H1 (cell line): Measurements from ENCODE around the gene PTPRT. TPM values are rescaled to one million over a fixed set of nuclear protein-coding genes. Genes with fewer than 3 reads are reported as not detected.

Experiments
- CTCF ChIA-PET: fragments of 300-600 bp; sonication (Branson Sonifier 250); formaldehyde crosslinking; loops from one replicate; lab custom pipeline; 2021; ENCODE audit not compliant: partially characterized antibody; lab: Charles Lee
- POLR2A ChIA-PET: fragments of 300-600 bp; sonication (Branson Sonifier 250); formaldehyde crosslinking; loops from one replicate; lab custom pipeline; 2021; ENCODE audit warnings: inconsistent platforms; ENCODE audit not compliant: partially characterized antibody; lab: Charles Lee
- DNase-seq, 2 experiments: peaks; one replicate each; pipeline versions ENCODE4 v3.0.0 to v3.0.0-alpha.2; 2010 to 2022; ENCODE audit warnings: low spot score in 2 of 2, low read depth in 1 of 2, mixed read lengths in 1 of 2
- FAIRE-seq: peaks from 2 replicates; lab custom pipeline; 2011; peaks lifted over from hg19 to GRCh38; lab: Jason Lieb, UNC
- H2AFZ ChIP-seq: 2 replicates; pipeline ENCODE4 v1.8.1; 2012; ENCODE audit warnings: low read length, inconsistent platforms
- H2AK5ac ChIP-seq: 2 replicates; pipeline ENCODE4 v1.6.1; 2013; ENCODE audit warnings: low read depth, low read length
- H2BK120ac ChIP-seq: replicated peaks from 2 replicates; pipeline ENCODE3; 2013; ENCODE audit warnings: low read depth, low read length, inconsistent platforms
- H2BK12ac ChIP-seq: 2 replicates; pipeline ENCODE4 v1.6.1; 2013; ENCODE audit warnings: low read depth, low read length
- H2BK15ac ChIP-seq: 2 replicates; pipeline ENCODE4 v1.6.1; 2013; ENCODE audit warnings: low read length
- H2BK20ac ChIP-seq: 2 replicates; pipeline ENCODE4 v1.6.1; 2013; ENCODE audit warnings: low read length
- H2BK5ac ChIP-seq: 2 replicates; pipeline ENCODE4 v1.6.1; 2013; ENCODE audit warnings: low read depth, low read length
- H3K14ac ChIP-seq: 2 replicates; pipeline ENCODE4 v1.6.1; 2013; ENCODE audit warnings: inconsistent platforms; ENCODE audit not compliant: insufficient read length
- H3K18ac ChIP-seq: 2 replicates; pipeline ENCODE4 v1.6.1; 2013; ENCODE audit warnings: low read length; ENCODE audit errors: extremely low read depth
- H3K23ac ChIP-seq: 2 replicates; pipeline ENCODE4 v1.6.1; 2013; ENCODE audit warnings: inconsistent platforms; ENCODE audit not compliant: insufficient read length
- H3K23me2 ChIP-seq: 2 replicates; pipeline ENCODE4 v1.6.1; 2013; ENCODE audit warnings: low read depth, low read length
- H3K27ac ChIP-seq: 2 replicates; pipeline ENCODE4 v1.6.1; 2011; ENCODE audit warnings: low read depth, low read length, inconsistent platforms
- H3K27me3 ChIP-seq, 4 experiments: replicated peaks in 1 of 4; 1 replicate in 1 of 4; 2 replicates in 3 of 4; pipeline versions ENCODE4 v1.6.1 to v1.8.1; 2011 to 2013; ENCODE audit warnings: low read length in 3 of 4, mild to moderate bottlenecking in 3 of 4, inconsistent platforms in 2 of 4, mixed read lengths in 2 of 4, moderate library complexity in 1 of 4; ENCODE audit not compliant: control insufficient read depth in 3 of 4, insufficient read depth in 3 of 4; ENCODE audit errors: extremely low read depth in 1 of 4
- H3K36me3 ChIP-seq, 4 experiments: 2 replicates each; pipeline versions ENCODE4 v1.6.1 to v1.8.1; 2011 to 2013; ENCODE audit warnings: mild to moderate bottlenecking in 4 of 4, low read length in 3 of 4, moderate library complexity in 2 of 4, control low read depth in 1 of 4, inconsistent platforms in 1 of 4; ENCODE audit not compliant: insufficient read depth in 4 of 4, control insufficient read depth in 2 of 4
- H3K4ac ChIP-seq: replicated peaks from 2 replicates; pipeline ENCODE3; 2013; ENCODE audit warnings: low read length, low read depth, mixed read lengths, inconsistent platforms; ENCODE audit not compliant: insufficient read length
- H3K4me1 ChIP-seq, 4 experiments: replicated peaks in 1 of 4; 1 replicate in 1 of 4; 2 replicates in 3 of 4; pipeline versions ENCODE4 v1.6.1 to v1.8.1; 2011 to 2013; ENCODE audit warnings: low read length in 3 of 4, inconsistent platforms in 2 of 4, mixed read lengths in 1 of 4; ENCODE audit not compliant: insufficient read depth in 4 of 4, control insufficient read depth in 3 of 4
- H3K4me2 ChIP-seq, 2 experiments: 2 replicates each; pipeline versions ENCODE4 v1.6.1 to v1.8.1; 2011 to 2013; ENCODE audit warnings: low read depth in 2 of 2, low read length in 2 of 2, control low read depth in 1 of 2, inconsistent platforms in 1 of 2, mild to moderate bottlenecking in 1 of 2; ENCODE audit not compliant: insufficient read depth in 1 of 2
- H3K4me3 ChIP-seq, 4 experiments: fragments of 200-600, 300-600 bp in 1 of 4; sonication (generic), shearing (Covaris generic), sonication (Bioruptor Twin) in 1 of 4; 2 replicates each; pipeline versions ENCODE4 v1.5.1 to v1.8.1; 2011 to 2016; ENCODE audit warnings: low read length in 4 of 4, low read depth in 3 of 4, control low read depth in 2 of 4, inconsistent platforms in 2 of 4, mild to moderate bottlenecking in 2 of 4, mixed read lengths in 1 of 4, moderate library complexity in 1 of 4; ENCODE audit not compliant: insufficient read depth in 2 of 4; ENCODE audit errors: extremely low read depth in 1 of 4
- H3K56ac ChIP-seq: replicated peaks from 2 replicates; pipeline ENCODE3; 2013; ENCODE audit warnings: low read depth, mild to moderate bottlenecking, mixed read lengths, low read length, inconsistent platforms; ENCODE audit not compliant: insufficient read length
- H3K79me1 ChIP-seq: 2 replicates; pipeline ENCODE4 v1.6.1; 2013; ENCODE audit warnings: low read depth, low read length, control low read depth
- H3K79me2 ChIP-seq, 2 experiments: 2 replicates each; pipeline versions ENCODE4 v1.6.1 to v1.8.1; 2012 to 2013; ENCODE audit warnings: low read length in 2 of 2, mild to moderate bottlenecking in 2 of 2, inconsistent platforms in 1 of 2; ENCODE audit not compliant: insufficient read depth in 2 of 2, control insufficient read depth in 1 of 2
- H3K9ac ChIP-seq, 4 experiments: replicated peaks in 1 of 4; 1 replicate in 1 of 4; 2 replicates in 3 of 4; pipeline versions ENCODE4 v1.6.1 to v1.8.1; 2011 to 2013; ENCODE audit warnings: low read depth in 3 of 4, low read length in 3 of 4, control low read depth in 2 of 4, mild to moderate bottlenecking in 2 of 4, moderate library complexity in 2 of 4, inconsistent platforms in 1 of 4; ENCODE audit errors: extremely low read depth in 1 of 4
- H3K9me3 ChIP-seq, 2 experiments: 2 replicates each; pipeline versions ENCODE4 v1.6.1 to v1.8.1; 2012 to 2013; ENCODE audit warnings: mild to moderate bottlenecking in 2 of 2, moderate library complexity in 2 of 2, control low read depth in 1 of 2, inconsistent platforms in 1 of 2, low read depth in 1 of 2, low read length in 1 of 2, mixed read lengths in 1 of 2; ENCODE audit not compliant: insufficient read depth in 2 of 2
- H4K20me1 ChIP-seq, 2 experiments: replicated peaks in 1 of 2; 2 replicates each; pipeline versions ENCODE3 to v1.8.1; 2011 to 2013; ENCODE audit warnings: inconsistent platforms in 2 of 2, low read length in 2 of 2, mild to moderate bottlenecking in 1 of 2; ENCODE audit not compliant: insufficient read depth in 2 of 2, control insufficient read depth in 1 of 2
- H4K5ac ChIP-seq: 2 replicates; pipeline ENCODE4 v1.6.1; 2013; ENCODE audit warnings: low read length, low read depth, mixed read lengths, inconsistent platforms; ENCODE audit not compliant: insufficient read length
- H4K8ac ChIP-seq: 2 replicates; pipeline ENCODE4 v1.8.0; 2013; ENCODE audit warnings: mild to moderate bottlenecking, moderate library complexity, low read length, inconsistent platforms; ENCODE audit not compliant: insufficient read depth; ENCODE audit errors: extremely low read depth
- H4K91ac ChIP-seq: replicated peaks from 2 replicates; pipeline ENCODE3; 2013; ENCODE audit warnings: low read length, mixed read lengths, inconsistent platforms; ENCODE audit not compliant: insufficient read length
- GABPA ChIP-seq: IDR thresholded peaks from 2 replicates; pipeline ENCODE4 v1.6.1; 2011; ENCODE audit warnings: mild to moderate bottlenecking, low read length, moderate library complexity, borderline replicate concordance; ENCODE audit not compliant: insufficient read depth
- HDAC6 ChIP-seq: IDR thresholded peaks from one replicate; pipeline ENCODE4 v1.7.1; 2012; ENCODE audit warnings: low read depth, mild to moderate bottlenecking, inconsistent platforms, low read length, moderate library complexity
- SIX5 ChIP-seq: IDR thresholded peaks from 2 replicates; pipeline ENCODE4 v1.6.1; 2011; ENCODE audit warnings: mild to moderate bottlenecking, low read depth, low read length
- TAF1 ChIP-seq: IDR thresholded peaks from 2 replicates; pipeline ENCODE4 v1.6.1; 2011; ENCODE audit warnings: mild to moderate bottlenecking, low read depth, low read length
- TAF7 ChIP-seq: optimal IDR thresholded peaks from 2 replicates; pipeline ENCODE3; 2011; ENCODE audit warnings: low read depth, mild to moderate bottlenecking, inconsistent platforms, low read length, moderate library complexity, borderline replicate concordance
- TEAD4 ChIP-seq: IDR thresholded peaks from 2 replicates; pipeline ENCODE4 v1.6.1; 2012; ENCODE audit warnings: low read depth, low read length, inconsistent platforms, mixed read lengths
- YY1 ChIP-seq: IDR thresholded peaks from 2 replicates; pipeline ENCODE4 v1.6.1; 2011; ENCODE audit warnings: low read depth, mild to moderate bottlenecking, low read length
- WGBS, 2 experiments: shearing (Covaris generic) in 1 of 2; methylation state at CpG; one replicate each; pipeline versions ENCODE4 v1.1.6 to v1.1.7; 2013 to 2015; ENCODE audit warnings: low lambda C conversion rate in 2 of 2, mixed read lengths in 2 of 2, inconsistent platforms in 1 of 2, low coverage in 1 of 2, missing lambda C conversion rate in 1 of 2; ENCODE audit not compliant: insufficient replicate concordance in 2 of 2, insufficient coverage in 1 of 2, insufficient read length in 1 of 2; ENCODE audit errors: extremely low coverage in 1 of 2, missing lambda C conversion rate in 1 of 2; 5-methylcytosine and 5-hydroxymethylcytosine counted together
- polyA plus RNA-seq, 7 experiments: library from polyadenylated mRNA; depleted of rRNA in 3 of 7; stranded (reverse) in 5 of 7; unstranded in 2 of 7; fragments of >200 nt in 5 of 7; fragments of 200-250 nt in 2 of 7; gene quantifications; 1 replicate in 5 of 7; 2 replicates in 1 of 7; 4 replicates in 1 of 7; pipeline versions ENCODE4 v1.2.1 to v1.2.3, GENCODE V29; 2011 to 2013; ENCODE audit warnings: missing spikeins in 2 of 7, mixed read lengths in 2 of 7
- total RNA-seq: library from RNA; stranded (reverse); fragmentation: NEBNext Ultra II Directional; extraction: Animal tissue kit (Norgen Biotek cat#: 25700); gene quantifications from 2 replicates; pipeline ENCODE4 v1.2.1, GENCODE V29; 2021

PTPRT gene
- total and polyA plus RNA-seq, 2 of the 8 experiments (the other 6 are each of a cell fraction or from before 2014, with no cell fraction given) = 0.33 to 1.8 TPM

DNA sequence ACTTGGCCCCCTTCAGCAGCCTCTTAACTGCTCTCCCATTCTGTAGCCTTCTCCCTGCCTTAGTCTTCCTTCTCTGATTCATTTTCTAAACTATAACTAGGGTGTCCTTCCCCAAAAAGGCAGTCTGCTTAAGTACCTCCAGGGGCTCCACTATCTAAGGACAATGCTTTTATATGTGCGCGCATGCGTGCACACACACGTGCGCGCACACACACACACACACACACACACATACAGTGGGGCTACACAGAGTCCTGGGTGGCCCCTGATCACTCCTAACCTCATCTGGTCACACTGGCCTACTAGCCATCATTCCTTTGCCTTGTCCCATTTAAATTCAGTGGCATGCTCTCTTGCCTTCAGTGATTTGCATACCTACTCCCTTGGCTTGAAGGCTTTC, 917.2 kb downstream of the PTPRT start:
- no peaks in the 10 kb centered on the region for H3K9me3 ChIP-seq
- no peak for FAIRE-seq
- no peak overlapping the region for H3K18ac ChIP-seq
- no peaks in the 10 kb centered on the region for H3K36me3 ChIP-seq
- H4K8ac ChIP-seq = no peak overlapping the region
- H3K4me1 ChIP-seq = peaks cover 0 to 2% (median 0%) of the 10 kb centered on the region in 4 experiments; a peak in 4 of 7 replicates
- H3K56ac ChIP-seq = no peak overlapping the region
- no peak overlapping the region; the same call in 1 of the 2 replicates for H2BK15ac ChIP-seq
- no peak overlapping the region for H2BK120ac ChIP-seq
- H4K91ac ChIP-seq = no peak overlapping the region
- no peaks in the 10 kb centered on the region for H3K27me3 ChIP-seq
- no peak overlapping the region for H3K4ac ChIP-seq
- H2AK5ac ChIP-seq = no peak overlapping the region
- ChIA-PET CTCF (interaction anchor here (0.7 kb wide), 1 partner anchor 29 kb away, joined by 3 read pairs; no protein-coding TSS in a partner anchor), POLR2A (no interaction called here)
- no peak overlapping the region for H3K4me3 ChIP-seq
- no peak overlapping the region for H2BK20ac ChIP-seq
- H2AFZ ChIP-seq = no peak overlapping the region
- H3K23ac ChIP-seq = no peak overlapping the region
- no peaks in the 10 kb centered on the region; the same call in 1 of the 2 replicates for H3K23me2 ChIP-seq
- H3K9ac ChIP-seq = no peak overlapping the region
- no peaks in the 10 kb centered on the region for H3K79me1 ChIP-seq
- no peak overlapping the region for H3K27ac ChIP-seq
- no peak overlapping the region for H4K5ac ChIP-seq
- no peak for DNase-seq
- WGBS, 2 experiments = 83% methylated on average over 6 of the region's 6 CpGs; no CpG with 5 or more reads in 1 of the 2 experiments
- no peak overlapping the region for H3K4me2 ChIP-seq
- no peak overlapping the region for H2BK12ac ChIP-seq
- H3K79me2 ChIP-seq = no peaks in the 10 kb centered on the region
- no peak overlapping the region for H3K14ac ChIP-seq
- no peak overlapping the region for H2BK5ac ChIP-seq
- no peaks in the 10 kb centered on the region for H4K20me1 ChIP-seq
- TF ChIP-seq SIX5 (no peak), TEAD4 (no peak), TAF1 (no peak), HDAC6 (no peak), TAF7 (no peak), GABPA (no peak), YY1 (no peak)
